Pons (tissue), 1 donor: Measurements from ENCODE around the gene TUB.
A peak's percentile ranks its signal among the peaks of the same experiment; 100 is the strongest.

Experiments
- DNase-seq: peaks from one replicate; pipeline ENCODE4 v3.0.0-alpha.2; 2016; ENCODE audit warnings: low spot score

Gene TUB

GRCh38 chr11:8108421-8108820 is 27.4 kb downstream of the TUB start:
- DNase-seq = no peak

- DNase-seq = no peak
These were observed 28.7 kb downstream of the TUB start for GRCh38 chr11:8109675-8110074.

DNA sequence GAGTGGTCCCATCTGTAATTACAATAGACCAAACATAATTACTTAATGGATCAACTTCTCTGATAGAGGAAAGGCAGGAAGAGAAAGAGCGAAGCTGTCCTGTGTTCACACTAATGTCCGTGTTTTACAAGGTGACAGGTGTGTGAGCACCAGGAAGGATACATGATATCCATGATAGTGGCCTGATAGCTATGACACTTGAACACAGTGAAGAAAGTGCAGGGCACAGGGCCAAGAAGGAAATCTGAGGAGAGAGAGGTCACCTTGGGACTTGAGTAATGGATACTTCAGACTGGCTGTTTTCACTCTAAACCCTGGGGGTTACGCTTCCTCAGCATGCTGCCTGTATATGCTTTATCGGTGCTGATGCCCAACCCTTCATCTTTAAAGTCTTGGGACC is 29.4 kb downstream of the TUB start:
- DNase-seq = no peak

- DNase-seq = peak; percentile 49
These were observed 30.6 kb downstream of the TUB start for GRCh38 chr11:8111636-8112035.

GRCh38 chr11:8122173-8122764 is 41.3 kb downstream of the TUB start:
- no peak for DNase-seq

GRCh38 chr11:8126649-8127289 is 45.8 kb downstream of the TUB start:
- DNase-seq = no peak

DNA sequence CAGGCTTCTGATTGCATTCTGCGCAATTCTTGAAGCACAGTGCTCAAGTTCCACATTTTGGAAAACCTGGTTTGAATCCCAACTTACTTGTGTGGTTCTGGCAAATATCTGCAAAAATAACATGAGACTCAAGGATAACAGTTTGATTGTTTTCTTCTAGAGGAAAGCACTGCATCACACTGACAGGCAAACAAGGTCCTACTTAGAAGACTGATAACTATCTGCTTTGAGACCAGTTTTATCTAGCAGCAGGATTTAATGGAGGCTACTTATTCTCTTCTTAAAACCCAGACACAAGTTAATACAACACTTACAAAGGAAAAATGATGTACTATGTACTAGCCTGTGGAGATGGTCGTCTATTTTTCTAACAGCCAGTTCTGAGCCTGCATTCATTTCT is 46.4 kb downstream of the TUB start:
- peak; percentile 73 for DNase-seq

- no peak for DNase-seq
These were observed 57.5 kb downstream of the TUB start for GRCh38 chr11:8138526-8138925.

- no peak for DNase-seq
These were observed 68.7 kb downstream of the TUB start for GRCh38 chr11:8149726-8150125.
